Anterior cingulate cortex (tissue), 58 donors: ENCODE measurements around the gene HOXC12.

Experiments used
- DNase-seq, 58 donors: peaks; one replicate each; lab custom pipeline; 2025; lab: John Stamatoyannopoulos, UW

The HOXC12 gene

DNA sequence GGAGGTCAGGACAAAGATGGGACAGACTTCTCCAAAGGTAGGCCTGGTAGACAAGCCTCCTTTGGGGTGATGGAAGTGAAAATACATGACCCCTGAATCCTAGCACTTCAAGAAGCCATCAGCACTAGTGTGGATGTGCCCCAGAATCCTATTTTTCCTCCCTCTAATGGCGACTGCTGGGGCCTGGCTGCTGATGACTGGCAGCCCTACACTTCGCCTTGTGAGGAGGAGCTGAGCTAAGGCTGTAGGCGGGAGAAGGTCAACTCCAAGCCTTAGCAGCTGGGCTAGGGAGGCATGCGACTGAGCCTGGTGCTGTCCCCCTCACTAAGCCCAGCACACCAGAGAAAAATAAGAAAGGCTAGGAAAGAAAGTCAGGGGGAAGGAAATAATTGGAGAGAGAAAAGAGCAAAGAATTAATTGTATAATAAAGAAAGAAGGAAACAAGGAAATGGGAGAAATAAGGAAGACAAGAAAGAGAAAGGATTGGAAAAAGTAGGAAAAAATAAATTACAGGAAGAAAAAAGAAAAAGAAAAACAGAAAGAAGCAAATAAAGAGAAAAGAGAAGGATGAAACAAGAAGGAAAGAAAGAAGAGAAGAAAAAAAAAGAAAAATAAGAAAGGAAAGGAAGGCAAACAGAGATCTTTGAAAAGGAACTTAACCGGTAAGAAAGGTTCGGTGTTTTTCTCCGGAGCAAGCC lies 25.6 kb downstream of the HOXC12 start:
- no peak for DNase-seq

DNA sequence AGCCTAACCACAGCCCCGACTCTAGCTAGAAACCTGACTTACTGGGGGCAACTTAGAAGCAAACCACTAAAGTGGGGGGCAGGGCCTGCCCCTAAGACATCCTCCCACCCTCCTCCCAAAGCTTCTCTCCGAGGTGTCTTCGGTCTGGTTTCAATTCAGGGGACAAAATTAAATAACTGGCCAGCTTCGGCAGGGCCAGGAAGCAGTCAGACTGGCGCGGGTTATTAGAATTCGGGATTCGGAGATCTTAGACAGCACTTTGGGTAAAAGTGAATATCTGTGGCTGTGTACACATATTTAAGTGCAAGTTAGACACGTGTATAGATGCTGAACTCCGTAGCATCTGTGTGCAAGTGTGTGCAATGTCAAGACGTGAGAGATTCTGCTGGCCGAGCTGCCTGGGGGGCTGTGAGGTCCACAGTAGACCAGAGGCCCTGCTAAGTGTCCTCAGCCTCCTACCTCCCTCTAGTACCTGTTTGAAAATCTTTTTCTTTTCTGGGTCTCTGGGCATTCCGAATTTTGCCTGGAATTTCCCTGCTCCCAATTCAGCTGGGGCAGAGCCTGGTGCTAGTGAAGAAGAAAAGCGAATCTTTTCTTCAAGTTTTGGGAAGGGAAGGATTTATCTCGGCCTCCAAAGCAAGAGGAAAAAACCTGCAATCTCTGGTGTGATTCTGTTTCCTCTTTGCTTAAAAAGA lies 26.2 kb downstream of the HOXC12 start:
- no peak for DNase-seq

DNA sequence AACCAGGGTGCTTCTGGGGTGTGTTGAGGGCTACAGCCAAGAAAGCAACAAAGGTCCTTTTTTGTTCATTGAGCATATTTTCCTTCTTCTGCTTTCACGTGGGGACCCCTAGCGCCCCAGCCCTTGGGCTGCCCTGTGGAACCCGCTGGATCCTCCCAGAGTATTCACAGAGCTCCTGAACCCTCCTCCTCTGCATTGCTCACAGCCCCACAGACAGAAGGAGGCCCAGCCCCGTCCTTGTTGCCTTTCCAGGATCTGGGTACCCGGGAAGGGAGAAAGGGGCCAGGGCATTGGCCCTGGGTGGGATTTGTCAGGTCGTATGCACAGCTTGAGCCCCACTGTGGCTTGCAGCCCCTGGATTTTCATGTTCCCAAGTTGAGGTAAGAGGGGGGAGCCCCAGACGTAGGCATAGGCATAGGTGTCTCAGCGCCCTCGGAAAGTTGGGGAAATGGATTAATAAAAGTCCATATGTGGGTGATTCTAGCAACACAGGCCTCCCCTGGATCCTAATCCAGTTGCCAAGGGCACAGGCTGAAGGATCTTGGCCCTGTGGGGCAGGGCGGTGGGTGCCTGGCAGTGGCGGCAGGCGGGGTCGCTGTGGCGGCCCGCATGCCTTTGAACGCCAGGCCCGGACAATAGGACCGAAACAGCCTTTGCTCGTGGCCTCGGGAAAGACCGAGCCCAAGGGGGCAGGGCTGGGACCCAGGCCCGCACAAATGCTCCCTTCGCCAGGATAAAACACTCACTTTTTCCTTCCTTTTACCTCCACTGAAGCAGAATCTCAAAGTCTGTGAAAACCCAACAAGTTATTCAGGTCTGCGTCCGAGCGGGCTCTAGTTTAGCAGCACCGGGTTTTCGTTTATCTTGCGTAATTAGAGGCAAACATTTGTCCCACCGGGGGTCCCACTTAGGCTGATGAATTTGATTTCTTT lies 27.2 kb downstream of the HOXC12 start:
- DNase-seq: no peak

DNA sequence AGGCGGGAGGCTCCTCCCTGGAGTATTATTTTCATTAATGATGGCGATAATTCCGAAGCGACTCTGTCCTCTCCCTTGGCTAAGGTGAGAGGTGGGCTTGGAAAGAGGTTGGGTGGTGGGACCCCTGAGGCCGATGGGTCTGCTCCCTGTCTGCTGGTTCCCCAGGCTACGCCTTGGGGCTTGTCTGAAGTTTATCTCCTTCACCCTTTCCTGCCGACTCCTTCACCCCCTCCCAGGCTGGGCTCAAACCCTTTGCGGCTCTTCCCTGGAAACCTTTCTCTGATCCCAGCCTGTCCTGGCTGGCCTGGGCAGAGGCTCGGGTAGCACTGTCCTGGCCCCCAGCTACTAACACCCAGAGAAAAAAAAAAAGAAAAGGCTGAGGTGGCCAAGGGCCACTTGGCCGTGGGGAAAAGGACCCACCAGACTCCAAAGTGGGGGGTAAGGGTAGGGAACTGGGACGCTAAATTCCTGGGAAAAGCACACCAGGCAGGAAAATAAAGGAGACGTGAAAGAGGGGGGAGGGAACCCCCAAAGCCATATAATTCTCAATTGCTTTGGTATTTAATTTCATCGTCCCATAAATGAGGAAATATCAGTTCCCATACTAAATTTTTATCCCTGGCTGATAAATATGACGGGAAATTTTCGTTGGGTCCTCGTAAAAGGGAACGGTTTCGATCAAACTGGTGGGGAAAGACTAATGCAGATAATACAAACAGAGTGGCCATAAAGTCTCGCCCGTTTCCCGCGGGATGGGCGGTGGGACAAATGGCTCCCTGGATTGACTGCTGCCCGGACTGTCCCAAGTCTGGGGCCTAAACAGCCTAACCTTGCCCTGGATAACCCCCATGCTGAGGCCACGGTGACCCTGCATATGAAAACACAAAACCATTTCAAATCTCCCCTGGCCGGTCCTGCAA lies 28.2 kb downstream of the HOXC12 start:
- DNase-seq: no peak

DNA sequence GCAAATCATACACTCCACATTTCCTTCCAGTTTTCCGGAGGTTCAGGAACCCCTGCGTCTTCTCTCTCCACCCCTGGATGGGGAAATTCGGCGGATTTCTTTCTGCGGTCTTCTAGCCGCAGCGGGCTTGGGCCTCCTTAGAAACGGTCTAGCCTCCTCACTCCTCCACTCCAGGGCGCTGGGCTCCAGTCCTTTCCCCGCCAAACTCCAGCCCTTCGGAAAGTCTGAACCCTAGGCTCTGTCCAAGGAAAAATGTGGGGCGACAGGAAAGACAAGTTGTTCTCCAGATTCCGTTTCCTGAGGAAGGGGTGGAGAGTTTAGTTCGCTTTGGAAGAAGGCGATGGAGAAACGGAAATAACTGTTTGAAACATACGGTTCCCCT lies 28.9 kb downstream of the HOXC12 start:
- DNase-seq: no peak

DNA sequence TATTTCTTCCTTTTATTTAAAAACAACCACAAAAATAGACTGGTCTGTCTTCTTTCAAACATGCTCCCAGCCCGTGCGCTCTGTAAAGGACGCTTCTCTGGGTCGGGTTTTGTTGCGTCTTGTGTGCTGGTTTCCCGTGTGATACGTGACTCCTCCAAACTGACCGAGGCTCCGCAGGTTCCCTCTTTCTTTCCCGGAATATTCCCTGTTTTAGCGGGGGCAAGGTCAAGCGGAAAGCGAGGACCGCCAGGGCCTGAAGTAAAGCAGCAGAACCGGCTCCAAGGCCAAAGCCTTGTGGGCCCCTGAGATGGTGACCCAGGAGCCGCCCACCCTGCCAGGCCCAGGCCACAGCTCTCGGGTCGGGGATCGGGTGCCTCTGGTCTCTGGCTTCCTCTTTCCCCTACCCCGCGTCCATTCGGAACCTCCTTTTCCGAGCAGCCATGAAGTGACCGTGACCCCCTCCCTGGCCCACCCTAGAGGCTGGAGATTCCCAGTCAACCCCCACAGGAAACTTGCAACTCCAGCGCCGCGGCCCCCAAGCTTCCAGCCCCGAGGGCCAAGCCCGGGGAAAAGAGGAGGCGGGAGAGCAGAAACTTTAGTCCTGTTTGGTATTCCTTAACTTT lies 29.4 kb downstream of the HOXC12 start:
- no peak for DNase-seq

DNA sequence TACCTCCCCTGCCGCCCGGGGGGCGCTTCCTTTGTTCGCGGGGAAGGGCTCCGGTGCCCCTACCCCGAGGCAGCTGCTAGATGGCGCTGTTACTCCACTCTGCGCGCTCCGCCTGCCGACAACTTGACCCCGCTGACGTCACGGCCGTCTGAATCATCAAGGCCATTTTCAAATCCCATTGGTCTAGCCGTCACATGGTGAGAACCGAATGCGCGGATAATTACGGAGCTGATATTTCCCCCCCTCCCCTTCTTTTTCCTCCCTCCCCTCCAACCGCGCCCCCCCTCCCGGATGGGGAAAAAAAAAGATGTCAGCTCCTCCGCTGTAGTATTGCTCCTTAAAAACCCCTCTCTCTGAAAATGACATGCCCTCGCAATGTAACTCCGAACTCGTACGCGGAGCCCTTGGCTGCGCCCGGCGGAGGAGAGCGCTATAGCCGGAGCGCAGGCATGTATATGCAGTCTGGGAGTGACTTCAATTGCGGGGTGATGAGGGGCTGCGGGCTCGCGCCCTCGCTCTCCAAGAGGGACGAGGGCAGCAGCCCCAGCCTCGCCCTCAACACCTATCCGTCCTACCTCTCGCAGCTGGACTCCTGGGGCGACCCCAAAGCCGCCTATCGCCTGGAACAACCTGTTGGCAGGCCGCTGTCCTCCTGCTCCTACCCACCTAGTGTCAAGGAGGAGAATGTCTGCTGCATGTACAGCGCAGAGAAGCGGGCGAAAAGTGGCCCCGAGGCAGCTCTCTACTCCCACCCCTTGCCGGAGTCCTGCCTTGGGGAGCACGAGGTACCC lies 30.4 kb downstream of the HOXC12 start, which contains the start of gene HOXC10:
HOXC10 (plus strand) TSS at position 246 of the 791 bp plus-strand sequence; CDS start at position 360, 114 bp downstream.
- DNase-seq: peak in 26 of 58 donors; percentile 1 to 55 (median 12)

DNA sequence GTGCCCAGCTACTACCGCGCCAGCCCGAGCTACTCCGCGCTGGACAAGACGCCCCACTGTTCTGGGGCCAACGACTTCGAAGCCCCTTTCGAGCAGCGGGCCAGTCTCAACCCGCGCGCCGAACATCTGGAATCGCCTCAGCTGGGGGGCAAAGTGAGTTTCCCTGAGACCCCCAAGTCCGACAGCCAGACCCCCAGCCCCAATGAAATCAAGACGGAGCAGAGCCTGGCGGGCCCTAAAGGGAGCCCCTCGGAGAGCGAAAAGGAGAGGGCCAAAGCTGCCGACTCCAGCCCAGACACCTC lies 30.9 kb downstream of the HOXC12 start:
- DNase-seq: no peak

DNA sequence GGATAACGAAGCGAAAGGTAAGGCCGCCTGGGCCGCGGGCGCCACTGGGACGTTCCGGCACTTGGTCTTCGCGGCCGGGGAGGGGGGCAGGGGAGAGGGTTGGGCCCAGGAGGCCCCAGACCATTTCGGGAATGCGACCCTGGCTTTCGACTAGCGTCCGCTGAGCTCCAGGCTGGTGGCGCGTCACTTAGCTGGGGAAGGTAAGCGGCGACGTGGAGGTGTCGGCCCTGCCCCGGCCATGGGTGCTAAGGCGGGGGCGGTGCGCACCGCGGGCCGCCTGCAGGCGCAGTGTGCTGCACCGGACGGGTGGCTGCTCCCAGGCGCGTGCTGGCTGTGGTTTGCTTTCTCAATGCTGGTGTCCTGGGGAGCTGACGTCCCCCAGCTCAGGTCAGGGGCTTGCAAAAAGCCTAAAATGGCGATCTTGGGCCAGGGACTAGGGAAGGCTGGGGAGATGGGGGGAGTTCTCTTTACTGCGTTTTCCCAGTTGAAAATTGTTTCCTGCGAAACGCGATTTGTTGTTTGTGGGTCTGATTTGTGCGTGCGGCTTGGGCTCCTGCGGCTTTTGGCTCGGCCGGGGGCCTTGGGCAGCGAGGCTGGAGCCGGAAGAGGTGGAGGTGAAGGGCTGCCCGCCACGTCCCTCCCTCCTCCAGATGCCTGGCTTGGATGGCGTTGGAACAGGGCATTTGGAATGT lies 31.4 kb downstream of the HOXC12 start:
- no peak for DNase-seq

DNA sequence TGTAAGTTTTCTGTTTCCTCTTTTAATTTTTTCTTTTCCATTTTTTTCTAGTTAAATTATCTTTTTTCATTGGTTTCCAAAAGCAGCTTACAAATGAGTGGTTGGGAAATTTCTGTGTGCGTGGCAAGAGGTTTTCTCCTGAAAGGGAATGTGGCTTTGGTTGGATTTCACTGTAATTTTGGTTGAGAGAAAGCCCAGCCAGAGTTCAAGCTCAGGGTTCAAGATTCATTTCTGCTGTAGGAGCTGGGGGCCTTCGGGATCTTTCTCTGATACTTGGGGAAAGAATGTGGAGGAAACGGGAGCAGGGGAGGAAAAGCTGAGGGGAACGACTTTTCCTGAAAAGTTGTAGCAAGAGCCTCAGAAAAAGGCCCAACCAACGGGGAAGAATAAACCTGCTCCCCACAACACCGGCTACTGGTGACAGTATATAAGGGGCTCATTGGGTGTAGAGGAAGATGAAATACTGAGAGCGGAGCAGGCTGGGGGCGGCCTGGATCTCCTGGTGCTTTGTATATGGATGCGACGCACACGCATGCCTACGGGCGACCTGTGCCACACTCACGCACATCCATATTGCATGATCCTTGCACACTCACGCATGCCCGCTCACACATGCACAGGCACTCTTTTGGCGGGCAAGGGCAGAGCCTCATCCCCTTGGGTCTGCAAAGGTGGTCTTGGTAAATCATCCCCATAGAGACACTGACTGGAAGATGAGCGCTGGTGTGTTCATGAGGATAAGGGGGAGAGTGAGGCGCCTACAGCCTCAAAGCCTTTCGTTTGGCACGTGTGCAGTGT lies 32.2 kb downstream of the HOXC12 start:
- DNase-seq: no peak

DNA sequence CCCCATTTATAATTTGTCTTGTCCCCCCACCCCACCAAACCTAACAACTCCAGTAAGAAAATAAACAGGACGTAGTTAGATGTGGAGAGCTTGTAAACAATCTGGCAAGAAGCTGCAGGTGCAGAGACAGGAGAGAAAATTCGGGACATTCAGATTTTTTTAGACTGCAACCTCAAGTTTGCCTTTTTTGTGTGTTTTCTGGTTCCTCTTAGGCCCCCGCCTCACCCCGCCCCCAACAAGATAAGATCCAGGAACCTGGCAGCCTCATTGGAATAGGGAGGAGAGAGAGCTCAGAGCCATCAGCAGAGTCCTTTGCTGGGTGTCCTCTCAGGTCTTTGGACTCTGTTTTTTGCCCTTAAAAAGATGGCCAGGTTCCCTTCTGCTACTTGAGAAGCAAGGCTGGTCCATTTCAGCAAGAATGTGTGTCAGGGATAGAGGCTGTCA lies 33.1 kb downstream of the HOXC12 start:
- DNase-seq: no peak

DNA sequence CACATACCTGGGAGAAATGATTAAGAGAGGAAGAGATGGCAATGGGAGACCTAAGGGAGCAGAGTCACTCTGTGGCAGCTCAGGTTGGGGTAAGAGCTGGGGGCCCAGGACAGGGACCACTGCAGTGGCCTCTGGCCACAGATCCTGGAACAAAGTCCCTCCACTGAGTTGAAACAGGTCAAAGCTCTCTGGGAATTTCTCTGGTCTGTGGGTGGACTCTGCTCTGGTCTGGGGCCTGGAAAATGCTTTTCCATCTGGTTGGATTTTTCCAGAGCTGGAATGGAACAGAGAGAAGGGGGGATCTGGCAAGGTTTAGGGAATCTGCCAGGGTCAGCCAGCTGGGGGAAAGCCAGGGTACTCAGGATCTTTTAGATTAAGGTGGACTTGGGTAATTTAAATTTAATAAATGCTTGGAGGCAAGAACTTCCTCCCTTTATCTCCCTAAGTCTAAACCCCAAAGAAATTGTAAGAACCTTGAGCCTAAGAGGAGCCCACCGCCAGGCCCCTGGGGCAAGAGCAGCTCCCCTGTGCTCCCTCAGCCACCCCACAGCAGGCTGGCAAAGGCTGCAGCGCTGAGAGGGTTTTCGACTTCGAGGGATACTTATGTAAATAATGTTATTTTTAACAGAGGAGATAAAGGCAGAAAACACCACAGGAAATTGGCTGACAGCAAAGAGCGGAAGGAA lies 34.0 kb downstream of the HOXC12 start:
- DNase-seq: no peak

DNA sequence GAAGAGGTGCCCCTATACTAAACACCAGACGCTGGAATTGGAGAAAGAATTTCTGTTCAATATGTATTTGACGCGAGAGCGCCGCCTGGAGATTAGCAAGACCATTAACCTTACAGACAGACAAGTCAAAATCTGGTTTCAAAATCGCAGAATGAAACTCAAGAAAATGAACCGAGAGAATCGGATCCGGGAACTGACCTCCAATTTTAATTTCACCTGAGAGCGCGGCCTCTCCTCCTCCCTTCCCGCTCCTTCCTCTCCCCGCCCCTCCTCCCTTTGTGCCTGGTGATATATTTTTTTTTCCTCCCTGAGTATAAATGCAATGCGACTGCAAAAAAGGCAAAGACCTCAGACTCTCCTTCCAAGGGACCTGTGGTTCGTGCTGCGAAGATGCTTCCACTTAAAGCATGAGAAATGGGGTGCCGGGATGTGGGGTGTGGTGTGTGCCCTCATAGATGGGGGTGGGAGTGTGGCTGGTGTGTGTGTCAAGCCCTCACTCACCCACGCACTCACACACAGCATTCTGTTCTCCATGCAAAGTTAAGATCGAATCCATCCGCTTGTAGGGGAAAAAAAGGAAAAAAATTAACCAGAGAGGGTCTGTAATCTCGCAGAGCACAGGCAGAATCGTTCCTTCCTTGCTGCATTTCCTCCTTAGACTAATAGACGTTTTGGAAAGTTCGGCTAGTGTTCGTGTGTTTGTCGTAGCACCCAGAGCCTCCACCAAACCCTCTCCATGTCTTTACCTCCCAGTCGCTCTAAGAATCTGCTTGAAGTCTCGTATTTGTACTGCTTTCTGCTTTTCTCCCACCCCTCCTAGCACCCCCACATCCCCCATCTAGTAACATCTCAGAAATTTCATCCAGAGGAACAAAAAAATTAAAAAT lies 34.8 kb downstream of the HOXC12 start:
- peak in 4 of 58 donors; percentile 3 to 12 (median 4) for DNase-seq

DNA sequence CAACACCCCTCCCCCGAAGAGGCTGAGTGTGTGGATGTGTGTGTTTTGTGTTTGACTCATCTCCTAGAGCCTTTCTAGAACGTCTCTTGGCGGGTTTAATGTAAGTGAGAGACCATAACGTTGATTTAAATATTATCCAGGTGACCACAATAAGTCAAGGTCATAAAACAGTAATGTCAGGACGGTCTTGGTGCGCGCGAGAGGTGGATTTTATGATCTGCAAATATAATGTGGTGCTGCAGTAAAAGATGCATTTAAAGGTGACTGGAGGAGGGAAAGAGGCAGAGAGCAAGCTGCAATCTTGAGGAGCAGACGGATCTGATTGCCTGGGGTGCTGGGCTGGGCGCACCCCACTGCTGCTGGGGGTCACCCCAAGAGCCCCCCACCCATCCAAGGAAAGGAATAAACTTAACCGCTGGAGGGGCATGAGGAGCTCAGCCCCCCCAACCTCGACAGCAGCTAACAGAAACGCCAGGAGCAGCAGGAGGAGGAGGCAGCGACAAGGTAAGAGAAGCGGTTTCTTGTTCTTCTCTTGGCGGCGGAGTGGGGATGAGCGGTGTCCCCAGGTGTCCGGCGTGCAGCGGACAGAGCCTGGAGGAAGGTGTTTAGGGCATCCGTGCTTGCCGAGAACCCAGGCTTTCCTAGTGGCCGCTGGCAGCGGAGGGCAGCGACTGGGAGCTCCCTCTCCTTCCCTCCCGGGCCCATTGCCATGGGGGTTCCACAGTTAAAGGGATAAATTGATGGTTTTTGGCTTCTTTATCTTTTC lies 35.8 kb downstream of the HOXC12 start:
- no peak for DNase-seq

DNA sequence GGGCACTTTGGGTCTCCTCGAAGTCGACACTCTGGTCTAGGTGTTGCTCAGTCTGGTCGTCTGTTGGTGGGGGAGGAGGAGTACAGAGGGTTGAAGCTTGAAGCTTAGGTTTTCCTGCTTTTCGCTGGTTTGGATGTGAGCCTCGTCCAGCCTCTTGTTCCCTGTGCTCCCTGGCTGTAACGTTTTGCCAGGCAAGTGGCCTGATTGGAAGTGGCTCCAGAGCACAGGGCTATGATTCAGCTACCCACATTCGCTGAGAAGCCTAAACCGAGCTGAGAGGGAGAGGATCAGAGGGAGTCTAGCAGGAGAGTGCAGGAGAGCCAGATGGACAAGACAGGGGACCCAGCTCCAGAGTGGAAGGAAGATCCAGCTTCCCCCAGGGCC lies 36.4 kb downstream of the HOXC12 start:
- no peak for DNase-seq
